ENCODE measurements around the gene PLEKHA1. TPM values are rescaled to one million over a fixed set of nuclear protein-coding genes. Genes with fewer than 3 reads are reported as not detected.

The PLEKHA1 gene
- total RNA-seq, 4 donors from 2014 or later, result 51.4 to 101 (median 62.1) TPM

GRCh38 chr10:122468307-122468925 is 93.9 kb downstream of the PLEKHA1 start:
- Histone ChIP-seq H3K4me3 (no peak overlapping the region), H3K4me1 (peaks cover 28 to 45% (median 38%) of the 10 kb centered on the region in 4 donors), H3K27ac (replicated peaks in 1 of 4) (peak overlapping the region; percentile 42 to 70 (median 55)), H3K9me3 (no peaks in the 10 kb centered on the region), H3K27me3 (no peaks in the 10 kb centered on the region), H3K36me3 (no peaks in the 10 kb centered on the region)
- DNase-seq (ENCODE audit: extremely low spot score), result no peak
- TF ChIP-seq POLR2A (IDR thresholded peaks at IDR 0.05; ENCODE audit: low read depth), result no peak
- no peak for TF ChIP-seq POLR2AphosphoS5 (IDR thresholded peaks at IDR 0.05)
- no peak for TF ChIP-seq CTCF (IDR thresholded peaks at IDR 0.05)
- TF ChIP-seq EP300 (IDR thresholded peaks at IDR 0.05), result no peak
- 89% methylated on average over 5 of the region's 5 CpGs for WGBS
- intact Hi-C loops (cut with DNase I), result no loop called here

GRCh38 chr10:122468926-122469781 is 94.6 kb downstream of the PLEKHA1 start:
- 45% methylated on average over 11 of the region's 11 CpGs for WGBS
- Histone ChIP-seq H3K27ac (replicated peaks in 1 of 4) (peak overlapping the region; percentile 56 to 76 (median 66)), H3K4me1 (peaks cover 29 to 44% (median 36%) of the 10 kb centered on the region in 4 donors), H3K27me3 (no peaks in the 10 kb centered on the region), H3K4me3 (no peak overlapping the region), H3K9me3 (no peaks in the 10 kb centered on the region), H3K36me3 (no peaks in the 10 kb centered on the region)
- intact Hi-C loops (cut with DNase I), result no loop called here
- no peak for TF ChIP-seq CTCF (IDR thresholded peaks at IDR 0.05)
- TF ChIP-seq POLR2AphosphoS5 (IDR thresholded peaks at IDR 0.05), result peak; percentile 4 to 82
- DNase-seq (ENCODE audit: extremely low spot score), result no peak

- no peak for DNase-seq (ENCODE audit: extremely low spot score)
- Histone ChIP-seq H3K36me3 (no peaks in the 10 kb centered on the region), H3K4me3 (no peak overlapping the region), H3K27me3 (no peaks in the 10 kb centered on the region), H3K4me1 (peaks cover 32 to 46% (median 38%) of the 10 kb centered on the region in 4 donors), H3K9me3 (no peaks in the 10 kb centered on the region), H3K27ac (replicated peaks in 1 of 4) (peak overlapping the region; percentile 56 to 76 (median 65))
- intact Hi-C loops (cut with DNase I), result no loop called here
- 86% methylated on average over 4 of the region's 4 CpGs for WGBS
- no peak for TF ChIP-seq POLR2AphosphoS5 (IDR thresholded peaks at IDR 0.05)
- no peak for TF ChIP-seq POLR2A (IDR thresholded peaks at IDR 0.05; ENCODE audit: low read depth)
- no peak for TF ChIP-seq CTCF (IDR thresholded peaks at IDR 0.05)
- TF ChIP-seq EP300 (IDR thresholded peaks at IDR 0.05), result no peak
Measured at GRCh38 chr10:122469848-122470247, 95.3 kb downstream of the PLEKHA1 start.

- DNase-seq (ENCODE audit: extremely low spot score), result no peak
- no peaks in the 10 kb centered on the region for H3K9me3 ChIP-seq
- intact Hi-C loops (cut with DNase I), result no loop called here
- H3K36me3 ChIP-seq, result no peaks in the 10 kb centered on the region
- TF ChIP-seq CTCF (IDR thresholded peaks at IDR 0.05), result no peak
- TF ChIP-seq EP300 (IDR thresholded peaks at IDR 0.05), result no peak
- no peak for TF ChIP-seq POLR2A (IDR thresholded peaks at IDR 0.05; ENCODE audit: low read depth)
- no peak for TF ChIP-seq POLR2AphosphoS5 (IDR thresholded peaks at IDR 0.05)
- H3K27me3 ChIP-seq, result no peaks in the 10 kb centered on the region
- WGBS, result 100% methylated on average over 3 of the region's 4 CpGs
- peaks cover 48 to 57% (median 54%) of the 10 kb centered on the region in 4 donors for H3K4me1 ChIP-seq
- H3K27ac ChIP-seq (replicated peaks in 1 of 4), result no peak overlapping the region
- H3K4me3 ChIP-seq, result no peak overlapping the region
Measured at GRCh38 chr10:122471531-122472177, 97.1 kb downstream of the PLEKHA1 start.
